Trophoblast cell (in vitro differentiated cells and primary cell): ENCODE results near the gene HDAC9.

ENCODE experiments used
- DNase-seq, 2 donors: peaks; one replicate each; pipeline ENCODE4 v3.0.0-alpha.2; 2016
- H2AFZ ChIP-seq: 2 replicates; pipeline ENCODE4 v1.6.1; 2013; ENCODE audit warnings: low read length, moderate library complexity, mild to moderate bottlenecking; ENCODE audit not compliant: insufficient read depth, poor library complexity
- H2AK5ac ChIP-seq: 2 replicates; pipeline ENCODE4 v1.6.1; 2013; ENCODE audit warnings: mild to moderate bottlenecking, low read length
- H2BK120ac ChIP-seq: 2 replicates; pipeline ENCODE4 v1.6.1; 2013; ENCODE audit warnings: low read length, mild to moderate bottlenecking, moderate library complexity; ENCODE audit not compliant: insufficient read depth, poor library complexity
- H2BK12ac ChIP-seq: 2 replicates; pipeline ENCODE4 v1.6.1; 2013; ENCODE audit warnings: mild to moderate bottlenecking, low read length, moderate library complexity
- H2BK5ac ChIP-seq: 2 replicates; pipeline ENCODE4 v1.6.1; 2013; ENCODE audit warnings: low read length, low read depth, moderate library complexity, mild to moderate bottlenecking; ENCODE audit not compliant: poor library complexity
- H3K14ac ChIP-seq: 2 replicates; pipeline ENCODE4 v1.6.1; 2013; ENCODE audit warnings: mild to moderate bottlenecking, low read length
- H3K18ac ChIP-seq: 2 replicates; pipeline ENCODE4 v1.6.1; 2013; ENCODE audit warnings: mild to moderate bottlenecking, low read length
- H3K23ac ChIP-seq: 2 replicates; pipeline ENCODE4 v1.6.1; 2013; ENCODE audit warnings: low read length
- H3K27ac ChIP-seq: 2 replicates; pipeline ENCODE4 v1.5.1; 2013; ENCODE audit warnings: low read depth, mild to moderate bottlenecking, inconsistent platforms, low read length, moderate library complexity
- H3K27me3 ChIP-seq: 2 replicates; pipeline ENCODE4 v1.6.1; 2013; ENCODE audit warnings: inconsistent platforms, mild to moderate bottlenecking, low read length, moderate library complexity; ENCODE audit not compliant: insufficient read depth
- H3K36me3 ChIP-seq, 2 experiments: 1 replicate in 1 of 2; 2 replicates in 1 of 2; pipeline ENCODE4 v1.6.1; 2013; ENCODE audit warnings: low read length in 2 of 2, mild to moderate bottlenecking in 2 of 2, moderate library complexity in 1 of 2; ENCODE audit not compliant: insufficient read depth in 2 of 2, control insufficient read depth in 1 of 2
- H3K4ac ChIP-seq: 2 replicates; pipeline ENCODE4 v1.6.1; 2013; ENCODE audit warnings: low read depth, mild to moderate bottlenecking, low read length, moderate library complexity
- H3K4me1 ChIP-seq, 2 experiments: 1 replicate in 1 of 2; 2 replicates in 1 of 2; pipeline ENCODE4 v1.6.1; 2013; ENCODE audit warnings: low read length in 2 of 2, mild to moderate bottlenecking in 2 of 2, moderate library complexity in 1 of 2; ENCODE audit not compliant: insufficient read depth in 2 of 2, control insufficient read depth in 1 of 2
- H3K4me2 ChIP-seq: 2 replicates; pipeline ENCODE4 v1.6.1; 2013; ENCODE audit warnings: inconsistent platforms, mild to moderate bottlenecking, low read length, moderate library complexity
- H3K4me3 ChIP-seq: 2 replicates; pipeline ENCODE4 v1.5.1; 2013; ENCODE audit warnings: mild to moderate bottlenecking, low read depth, low read length, inconsistent platforms
- H3K79me1 ChIP-seq: one replicate; pipeline ENCODE4 v1.6.1; 2013; ENCODE audit warnings: low read length
- H3K79me2 ChIP-seq: 2 replicates; pipeline ENCODE4 v1.6.1; 2013; ENCODE audit warnings: low read length, mild to moderate bottlenecking; ENCODE audit not compliant: control insufficient read depth, insufficient read depth, poor library complexity
- H3K9ac ChIP-seq: 2 replicates; pipeline ENCODE4 v1.6.1; 2013; ENCODE audit warnings: mild to moderate bottlenecking, low read length
- H3K9me3 ChIP-seq: 2 replicates; pipeline ENCODE4 v1.6.1; 2013; ENCODE audit warnings: low read depth, mild to moderate bottlenecking, control low read depth, inconsistent platforms, low read length; ENCODE audit not compliant: insufficient read depth
- H4K12ac ChIP-seq: 2 replicates; pipeline ENCODE4 v1.6.1; 2013; ENCODE audit warnings: low read depth, mild to moderate bottlenecking, low read length, moderate library complexity
- H4K8ac ChIP-seq: 2 replicates; pipeline ENCODE4 v1.6.1; 2013; ENCODE audit warnings: low read depth, mild to moderate bottlenecking, low read length, moderate library complexity
- H4K91ac ChIP-seq: one replicate; pipeline ENCODE4 v1.6.1; 2013; ENCODE audit warnings: low read depth, mild to moderate bottlenecking, low read length, moderate library complexity
- WGBS: extraction: QIAGEN DNeasy Blood & Tissue Kit; methylation state at CpG from one replicate; pipeline ENCODE4 v1.1.7; 2013; ENCODE audit warnings: missing lambda C conversion rate; ENCODE audit not compliant: insufficient read length, insufficient coverage; ENCODE audit errors: extremely low coverage; 5-methylcytosine and 5-hydroxymethylcytosine counted together

The HDAC9 gene

GRCh38 chr7:18655506-18655905 is 160.0 kb downstream of the HDAC9 start:
- no peak for DNase-seq
- no peak overlapping the region for H2AFZ ChIP-seq
- no peak overlapping the region for H3K18ac ChIP-seq
- no peaks in the 10 kb centered on the region for H3K79me2 ChIP-seq
- no peak overlapping the region for H3K4ac ChIP-seq
- no peaks in the 10 kb centered on the region for H3K4me1 ChIP-seq
- H3K23ac ChIP-seq: no peak overlapping the region
- WGBS: no CpG with 5 or more reads among the region's 3 CpGs
- H3K27ac ChIP-seq: no peak overlapping the region
- H3K4me3 ChIP-seq: no peak overlapping the region
- H3K14ac ChIP-seq: no peak overlapping the region
- H4K8ac ChIP-seq: no peak overlapping the region
- H2BK120ac ChIP-seq: no peak overlapping the region
- H3K4me2 ChIP-seq: no peak overlapping the region
- H4K12ac ChIP-seq: no peak overlapping the region
- no peak overlapping the region for H4K91ac ChIP-seq
- no peaks in the 10 kb centered on the region for H3K36me3 ChIP-seq
- H3K79me1 ChIP-seq: no peaks in the 10 kb centered on the region
- no peak overlapping the region for H2BK5ac ChIP-seq
- no peaks in the 10 kb centered on the region for H3K9me3 ChIP-seq
- H2AK5ac ChIP-seq: no peak overlapping the region
- H3K9ac ChIP-seq: no peak overlapping the region
- H2BK12ac ChIP-seq: no peak overlapping the region
- no peaks in the 10 kb centered on the region for H3K27me3 ChIP-seq

DNA sequence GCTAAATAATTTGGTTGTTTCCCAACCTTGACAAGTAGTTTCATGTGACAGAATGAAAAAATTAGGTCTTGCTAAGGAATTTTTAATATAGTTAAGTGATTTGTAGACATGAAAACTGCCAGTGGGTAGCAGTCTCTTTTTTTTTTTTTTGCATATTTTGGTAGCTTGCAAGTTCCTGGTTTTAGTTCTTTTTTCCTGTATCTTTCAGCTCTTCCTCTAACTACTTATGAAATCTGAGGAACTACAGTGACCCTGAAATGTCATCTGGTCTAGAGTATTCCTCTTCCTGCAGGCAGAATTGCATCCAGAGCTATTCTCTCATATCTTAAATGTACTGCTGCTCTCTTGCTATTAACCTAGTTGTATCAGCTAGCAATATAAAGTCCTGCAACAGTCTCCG is 160.4 kb downstream of the HDAC9 start:
- Histone ChIP-seq H3K4me1 (no peaks in the 10 kb centered on the region), H2BK120ac (no peak overlapping the region), H3K27ac (no peak overlapping the region), H3K9ac (no peak overlapping the region), H3K4ac (no peak overlapping the region), H3K4me3 (no peak overlapping the region), H4K91ac (no peak overlapping the region), H3K36me3 (no peaks in the 10 kb centered on the region), H3K79me1 (no peaks in the 10 kb centered on the region), H3K14ac (no peak overlapping the region), H2BK12ac (no peak overlapping the region), H4K8ac (no peak overlapping the region), H3K23ac (no peak overlapping the region), H3K9me3 (no peaks in the 10 kb centered on the region), H3K79me2 (no peaks in the 10 kb centered on the region), H2AFZ (no peak overlapping the region), H3K18ac (no peak overlapping the region), H4K12ac (no peak overlapping the region), H2BK5ac (no peak overlapping the region), H3K27me3 (no peaks in the 10 kb centered on the region), H2AK5ac (no peak overlapping the region), H3K4me2 (no peak overlapping the region)
- WGBS: no CpG with 5 or more reads among the region's 1 CpG
- DNase-seq: no peak

GRCh38 chr7:18656362-18656761 is 160.8 kb downstream of the HDAC9 start:
- no peak overlapping the region for H3K14ac ChIP-seq
- no peaks in the 10 kb centered on the region for H3K27me3 ChIP-seq
- no peak overlapping the region for H3K9ac ChIP-seq
- no peak overlapping the region for H2BK5ac ChIP-seq
- no peak overlapping the region for H3K27ac ChIP-seq
- H2BK12ac ChIP-seq: no peak overlapping the region
- no peak overlapping the region for H3K4me2 ChIP-seq
- H4K91ac ChIP-seq: no peak overlapping the region
- no peak overlapping the region for H2AK5ac ChIP-seq
- H3K79me1 ChIP-seq: no peaks in the 10 kb centered on the region
- no peaks in the 10 kb centered on the region for H3K4me1 ChIP-seq
- no peak overlapping the region for H3K23ac ChIP-seq
- H2BK120ac ChIP-seq: no peak overlapping the region
- no peak overlapping the region for H2AFZ ChIP-seq
- H3K18ac ChIP-seq: no peak overlapping the region
- H3K4me3 ChIP-seq: no peak overlapping the region
- H3K36me3 ChIP-seq: no peaks in the 10 kb centered on the region
- no peaks in the 10 kb centered on the region for H3K79me2 ChIP-seq
- DNase-seq: no peak
- no peak overlapping the region for H3K4ac ChIP-seq
- H3K9me3 ChIP-seq: no peaks in the 10 kb centered on the region
- no peak overlapping the region for H4K8ac ChIP-seq
- no peak overlapping the region for H4K12ac ChIP-seq

DNA sequence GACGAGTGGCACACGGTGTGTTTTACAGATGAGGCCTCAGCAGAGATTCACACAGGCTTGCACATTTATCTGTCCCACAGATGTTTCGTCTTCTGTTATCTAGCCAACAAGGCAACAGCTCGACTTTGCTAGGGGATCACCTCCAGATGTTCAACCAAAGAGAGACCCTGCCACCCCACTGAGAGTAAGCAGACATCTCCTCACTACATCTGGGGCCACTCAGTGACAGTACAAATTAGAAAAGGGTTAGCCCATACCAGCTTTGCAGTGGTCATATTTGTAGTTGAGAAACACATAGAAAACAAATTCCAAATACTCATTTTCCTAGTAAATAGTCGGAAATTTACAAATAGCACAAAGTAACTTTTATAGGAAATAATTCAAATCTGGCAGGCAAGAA is 164.2 kb downstream of the HDAC9 start:
- no peak overlapping the region for H4K12ac ChIP-seq
- DNase-seq: no peak
- H2BK12ac ChIP-seq: no peak overlapping the region
- no peak overlapping the region for H3K4me3 ChIP-seq
- H3K27ac ChIP-seq: no peak overlapping the region
- H3K27me3 ChIP-seq: no peaks in the 10 kb centered on the region
- no peak overlapping the region for H3K9ac ChIP-seq
- no peak overlapping the region for H3K4me2 ChIP-seq
- H3K14ac ChIP-seq: no peak overlapping the region
- H2AFZ ChIP-seq: no peak overlapping the region
- no peak overlapping the region for H3K23ac ChIP-seq
- no peak overlapping the region for H4K91ac ChIP-seq
- H2BK5ac ChIP-seq: no peak overlapping the region
- no peak overlapping the region for H3K18ac ChIP-seq
- WGBS: no CpG with 5 or more reads among the region's 5 CpGs
- no peak overlapping the region for H3K4ac ChIP-seq
- H3K79me1 ChIP-seq: no peaks in the 10 kb centered on the region
- H2BK120ac ChIP-seq: no peak overlapping the region
- no peaks in the 10 kb centered on the region for H3K79me2 ChIP-seq
- H3K36me3 ChIP-seq: no peaks in the 10 kb centered on the region
- no peaks in the 10 kb centered on the region for H3K9me3 ChIP-seq
- H3K4me1 ChIP-seq: no peaks in the 10 kb centered on the region
- no peak overlapping the region for H4K8ac ChIP-seq
- H2AK5ac ChIP-seq: no peak overlapping the region

DNA sequence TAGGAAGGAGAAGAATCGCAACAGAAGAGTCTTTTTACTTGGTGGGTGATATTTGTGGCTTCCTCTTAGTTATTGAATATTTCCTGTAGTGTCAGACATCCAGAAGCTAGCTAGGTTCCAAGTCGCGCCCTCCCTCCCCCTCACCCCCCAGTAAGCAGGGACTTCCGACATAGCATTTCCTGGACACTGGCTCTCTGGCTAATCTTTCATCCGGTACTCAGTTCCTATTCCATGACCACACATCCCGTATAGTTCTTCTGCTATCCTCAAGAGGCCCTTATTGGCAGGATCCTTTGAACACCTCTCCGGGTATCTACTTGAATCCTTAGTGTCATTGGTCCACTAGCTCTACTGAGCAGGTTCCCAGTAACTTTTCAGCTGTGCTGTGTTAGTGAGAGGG is 167.8 kb downstream of the HDAC9 start:
- H3K27ac ChIP-seq: no peak overlapping the region
- no peaks in the 10 kb centered on the region for H3K79me2 ChIP-seq
- H2AK5ac ChIP-seq: no peak overlapping the region
- no peaks in the 10 kb centered on the region for H3K4me1 ChIP-seq
- H4K8ac ChIP-seq: no peak overlapping the region
- no peak overlapping the region for H4K91ac ChIP-seq
- no peak overlapping the region for H2BK5ac ChIP-seq
- no peak overlapping the region for H3K4me2 ChIP-seq
- H3K23ac ChIP-seq: no peak overlapping the region
- H3K9me3 ChIP-seq: no peaks in the 10 kb centered on the region
- H3K79me1 ChIP-seq: no peaks in the 10 kb centered on the region
- no peak for DNase-seq
- no peaks in the 10 kb centered on the region for H3K36me3 ChIP-seq
- no peaks in the 10 kb centered on the region for H3K27me3 ChIP-seq
- H3K9ac ChIP-seq: no peak overlapping the region
- H3K18ac ChIP-seq: no peak overlapping the region
- H3K14ac ChIP-seq: no peak overlapping the region
- no peak overlapping the region for H2BK12ac ChIP-seq
- no peak overlapping the region for H3K4me3 ChIP-seq
- WGBS: no CpG with 5 or more reads among the region's 7 CpGs
- H2BK120ac ChIP-seq: no peak overlapping the region
- H3K4ac ChIP-seq: no peak overlapping the region
- H2AFZ ChIP-seq: no peak overlapping the region
- no peak overlapping the region for H4K12ac ChIP-seq
